Dermis blood vessel endothelial cell (primary cell): Measurements from ENCODE around the gene PATJ. TPM values are rescaled to one million over a fixed set of nuclear protein-coding genes. Genes with fewer than 3 reads are reported as not detected.
"Not testable (repeated sequence)": the region's sequence is repeated elsewhere in the genome, so short reads cannot be mapped to it uniquely, and the experiment has no call there.

Experiments used
- DNase-seq: peaks from one replicate; pipeline ENCODE4 v3.0.0; 2010
- total RNA-seq: library from RNA; depleted of rRNA; stranded (reverse); fragments of >200 nt; gene quantifications from 2 replicates; pipeline ENCODE4 v1.2.3, GENCODE V29; 2014

PATJ gene
- total RNA-seq, 1 donor from 2014 or later, result 5.4 TPM

GRCh38 chr1:62178372-62178771, 436.1 kb downstream of the PATJ start:
- no peak for DNase-seq

- DNase-seq, result not testable (repeated sequence)
These were observed 437.8 kb downstream of the PATJ start for GRCh38 chr1:62180054-62180453.

- DNase-seq, result peak; percentile 2
These were observed 438.4 kb downstream of the PATJ start for GRCh38 chr1:62180639-62181038.

GRCh38 chr1:62181532-62181931, 439.3 kb downstream of the PATJ start:
- DNase-seq, result no peak

- not testable (repeated sequence) for DNase-seq
These were observed 439.9 kb downstream of the PATJ start for GRCh38 chr1:62182157-62182556.

- DNase-seq, result not testable (repeated sequence)
These were observed 441.1 kb downstream of the PATJ start for GRCh38 chr1:62183164-62184020.

- DNase-seq, result no peak
These were observed 442.1 kb downstream of the PATJ start for GRCh38 chr1:62184336-62184735.

GRCh38 chr1:62185233-62185632, 443.0 kb downstream of the PATJ start:
- DNase-seq, result not testable (repeated sequence)

GRCh38 chr1:62185677-62186076, 443.4 kb downstream of the PATJ start:
- no peak for DNase-seq

GRCh38 chr1:62187548-62187947, 445.3 kb downstream of the PATJ start:
- no peak for DNase-seq

GRCh38 chr1:62188111-62188510, 445.8 kb downstream of the PATJ start:
- DNase-seq, result no peak

- no peak for DNase-seq
These were observed 452.6 kb downstream of the PATJ start, which contains the start of gene L1TD1 for GRCh38 chr1:62194651-62195544. L1TD1 (plus strand) TSS chr1:62194849; CDS start chr1:62206629, 11,780 bp downstream.

GRCh38 chr1:62196086-62196690, 453.9 kb downstream of the PATJ start:
- no peak for DNase-seq

- no peak for DNase-seq
These were observed 455.9 kb downstream of the PATJ start for GRCh38 chr1:62198069-62198780.

GRCh38 chr1:62198781-62199125, 456.5 kb downstream of the PATJ start:
- no peak for DNase-seq

- no peak for DNase-seq
These were observed 464.9 kb downstream of the PATJ start for GRCh38 chr1:62207187-62207586.

- no peak for DNase-seq
These were observed 465.8 kb downstream of the PATJ start for GRCh38 chr1:62208087-62208486.

- DNase-seq, result no peak
These were observed 466.7 kb downstream of the PATJ start for GRCh38 chr1:62208970-62209369.

GRCh38 chr1:62209931-62210595, 467.8 kb downstream of the PATJ start:
- no peak for DNase-seq

- no peak for DNase-seq
These were observed 468.7 kb downstream of the PATJ start for GRCh38 chr1:62210960-62211359.

GRCh38 chr1:62212411-62212810, 470.1 kb downstream of the PATJ start:
- DNase-seq, result no peak
